HG02759 (cell line): ENCODE measurements around the gene MYH9.

ENCODE experiments used
- ATAC-seq: cut with Tn5 transposase; IDR thresholded peaks from one replicate; pipeline ENCODE4 v1.9.1; 2021; ENCODE audit warnings: mild to moderate bottlenecking, moderate library complexity; ENCODE audit not compliant: unreplicated experiment

Gene MYH9

GRCh38 chr22:36332623-36333332 lies 55.0 kb downstream of the MYH9 start:
- no peak for ATAC-seq

- ATAC-seq = peak; percentile 3
Observed at GRCh38 chr22:36331912-36332622, 55.7 kb downstream of the MYH9 start.

DNA sequence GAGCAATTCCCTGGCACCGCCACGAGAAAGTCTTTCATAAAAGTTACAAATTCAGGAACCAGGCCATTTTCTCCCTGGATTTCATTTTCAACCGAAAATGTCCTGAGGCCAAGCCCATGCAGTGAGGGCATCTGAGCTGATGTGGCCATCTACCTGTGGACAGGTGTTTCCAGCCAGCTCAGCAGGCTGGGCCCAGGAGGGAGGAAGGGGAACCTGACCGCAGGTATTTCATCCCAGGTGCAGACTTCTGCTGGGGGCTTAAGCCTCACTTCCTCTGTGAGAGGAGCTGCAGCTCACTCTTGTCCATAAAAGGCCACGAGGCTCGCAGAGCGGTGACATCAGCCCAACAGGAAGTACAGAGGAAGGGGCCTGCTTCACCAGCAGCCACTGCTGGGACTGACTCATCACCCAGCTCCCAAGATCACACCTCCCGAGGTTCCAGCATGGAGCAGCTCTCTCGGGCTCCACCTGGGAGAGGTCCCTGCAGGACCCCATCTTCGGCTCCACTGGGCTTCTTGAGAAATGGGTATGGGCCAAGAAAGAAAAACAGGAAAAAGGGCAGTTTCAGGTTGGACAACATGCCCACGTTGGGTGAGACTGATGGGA lies 56.4 kb downstream of the MYH9 start:
- ATAC-seq = peak; percentile 69

GRCh38 chr22:36330655-36331305 lies 57.0 kb downstream of the MYH9 start:
- ATAC-seq = no peak

- no peak for ATAC-seq
Observed at GRCh38 chr22:36330127-36330526, 57.6 kb downstream of the MYH9 start.

- ATAC-seq = no peak
Observed at GRCh38 chr22:36329254-36330078, 58.3 kb downstream of the MYH9 start.

DNA sequence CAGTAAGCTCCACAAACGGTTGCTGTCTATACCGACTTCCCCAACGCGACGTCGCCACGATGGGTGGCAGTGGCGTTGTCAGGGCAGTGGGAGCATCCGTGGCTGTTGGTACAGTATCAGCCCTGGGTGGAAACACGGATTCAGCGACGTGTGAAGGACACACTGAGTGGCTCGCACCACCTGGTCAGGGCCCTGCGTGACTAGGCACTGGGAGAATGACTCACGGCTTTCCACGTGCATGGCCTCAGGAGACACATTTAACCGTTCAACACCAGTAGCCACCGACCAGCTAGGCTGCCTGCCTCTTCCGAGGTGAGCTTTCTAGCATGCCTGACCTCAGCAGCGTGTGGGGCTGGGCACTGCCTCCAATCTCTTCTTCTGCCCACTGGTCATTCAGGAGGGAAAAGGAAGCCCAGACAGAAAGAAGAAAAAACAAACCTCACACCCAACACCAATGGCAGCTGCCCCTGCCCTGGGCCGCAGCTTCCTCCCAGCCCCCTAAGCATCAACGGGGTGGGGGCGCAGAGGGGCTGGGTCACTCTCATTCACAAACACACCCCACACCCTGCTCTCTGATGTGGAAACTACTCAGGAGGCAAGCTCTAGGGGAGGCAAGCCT lies 59.0 kb downstream of the MYH9 start:
- ATAC-seq = no peak

DNA sequence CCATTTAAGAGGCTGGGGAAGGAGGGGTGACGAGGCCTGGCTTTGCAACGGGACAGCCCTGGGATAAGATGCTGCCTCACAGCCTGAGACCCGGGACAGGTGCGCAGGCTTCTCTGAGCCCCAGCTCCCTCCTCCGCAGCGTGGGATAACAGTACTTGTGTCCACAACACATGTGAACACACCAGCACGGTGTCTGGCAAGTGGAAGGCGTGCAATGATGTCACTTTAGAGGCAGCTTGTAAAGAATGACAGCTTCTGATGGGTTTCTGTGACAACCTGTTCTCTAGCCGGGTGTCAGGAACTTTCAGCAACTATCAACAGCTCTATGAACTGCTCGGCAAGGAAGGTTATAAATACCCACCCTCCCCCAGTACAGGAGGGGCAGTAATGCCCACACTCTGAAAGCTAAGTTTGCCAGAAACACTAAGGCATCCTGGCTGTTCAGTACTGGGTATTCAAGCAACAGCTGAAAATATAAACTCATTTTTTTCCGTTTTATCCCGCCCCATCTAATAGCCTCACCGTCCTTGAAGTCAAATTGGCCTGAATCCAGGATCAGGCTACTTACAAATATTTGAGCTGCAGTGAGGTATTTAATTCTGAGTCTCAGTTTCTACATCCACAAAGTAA lies 59.7 kb downstream of the MYH9 start:
- ATAC-seq = no peak

DNA sequence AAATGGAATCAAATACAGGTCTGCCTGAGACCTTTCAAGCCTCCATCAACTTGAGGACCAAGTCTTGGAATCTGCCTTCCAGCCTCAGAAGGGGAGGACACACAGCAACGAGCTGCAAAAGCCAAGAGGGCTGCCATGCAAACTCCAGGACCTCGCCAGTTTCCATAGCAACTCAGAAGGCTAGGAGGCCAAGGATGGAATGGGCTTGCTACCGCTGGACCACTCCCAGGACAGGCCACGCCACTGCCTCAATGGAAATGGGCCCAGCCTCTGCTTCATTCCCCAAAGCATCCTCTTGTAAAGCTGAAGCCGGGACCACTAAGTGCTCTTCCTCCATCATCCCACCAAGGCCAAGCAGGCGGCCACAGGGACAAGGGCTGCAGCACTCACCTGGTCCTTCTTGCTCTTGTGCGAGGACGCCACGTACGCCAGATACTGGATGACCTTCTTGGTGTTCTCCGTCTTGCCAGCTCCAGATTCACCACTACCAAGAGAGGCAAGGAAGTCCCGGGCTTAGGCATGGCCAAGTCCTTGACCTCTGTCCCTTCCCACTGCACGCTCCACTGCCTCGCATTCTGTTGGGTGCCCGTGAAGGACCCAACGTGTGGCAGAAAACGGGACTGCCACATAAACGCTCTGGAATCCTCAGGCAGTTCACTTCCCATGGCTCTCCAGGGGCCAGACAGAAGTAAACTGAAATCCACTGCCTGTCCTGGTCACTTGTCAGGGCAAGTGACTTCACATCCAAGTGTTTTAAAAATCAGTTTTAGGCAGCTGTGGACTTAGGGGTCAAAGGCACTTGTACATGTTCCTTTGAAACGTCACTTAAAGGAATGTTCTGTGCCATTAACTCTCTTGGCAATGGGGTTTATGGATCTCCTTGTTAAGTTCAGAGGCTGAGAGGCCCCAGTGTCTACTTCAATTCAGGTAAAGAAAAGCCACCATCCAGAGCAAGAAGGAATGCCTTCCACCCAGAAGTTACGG lies 61.3 kb downstream of the MYH9 start:
- no peak for ATAC-seq

DNA sequence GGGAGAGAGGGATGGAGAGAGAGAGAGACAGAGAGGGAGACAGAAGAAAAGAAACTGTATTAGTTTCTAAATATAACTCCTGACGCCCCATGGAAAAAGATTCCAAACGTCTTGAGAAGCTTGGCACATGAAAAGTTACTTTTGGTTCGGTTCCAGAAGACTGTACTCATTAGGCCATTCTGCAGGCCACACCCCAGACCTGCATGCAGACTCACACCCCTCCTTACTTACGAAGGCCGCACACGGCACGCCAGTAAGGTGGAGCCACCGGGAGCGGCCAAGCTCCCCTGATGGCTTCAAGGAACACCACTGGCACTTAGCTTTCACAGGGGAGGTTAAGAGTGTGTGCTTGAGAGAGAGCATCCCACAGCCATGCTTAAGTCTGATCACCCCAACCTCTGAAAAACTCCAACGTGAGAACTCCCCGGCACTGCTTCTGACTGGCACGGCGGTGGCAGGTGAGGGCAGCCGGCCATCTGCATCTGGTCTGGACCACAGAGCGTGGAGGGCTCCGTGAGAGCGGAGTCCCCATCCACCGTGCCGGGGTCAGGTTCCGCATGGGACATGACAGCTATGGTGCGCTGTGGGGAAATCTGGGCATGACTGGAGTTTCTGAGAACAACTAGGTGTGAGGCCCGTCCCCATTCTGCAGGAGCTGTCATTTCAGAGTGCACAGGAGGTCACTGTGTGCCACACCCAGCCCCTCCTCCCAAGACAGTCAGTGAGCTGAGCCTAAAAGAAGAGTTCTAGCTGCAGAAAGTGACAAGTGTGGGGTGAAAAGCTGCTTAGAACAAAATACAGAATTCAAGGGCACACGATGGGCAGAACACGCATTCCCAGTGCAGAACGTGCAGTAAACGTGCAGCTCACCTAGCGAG lies 62.4 kb downstream of the MYH9 start:
- ATAC-seq = no peak

DNA sequence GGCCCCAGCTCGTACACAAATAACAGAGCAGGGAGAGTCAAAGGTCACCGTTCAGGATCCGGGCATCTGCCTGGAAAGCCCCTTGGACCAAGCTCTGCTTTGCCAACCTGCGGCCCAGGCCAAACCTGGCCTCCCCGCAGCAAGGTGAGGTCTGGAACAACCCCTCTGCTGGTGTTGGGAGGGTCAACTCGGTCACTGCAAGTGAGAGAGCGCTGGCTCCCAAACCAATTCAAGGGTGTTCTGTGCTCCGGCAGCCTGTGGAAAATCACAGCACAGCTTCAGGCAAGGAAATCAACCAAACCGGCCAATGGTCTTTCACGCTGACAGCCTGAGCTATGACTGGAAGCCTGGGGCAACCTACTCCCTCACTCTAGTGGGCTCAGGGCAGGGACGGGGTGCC lies 63.4 kb downstream of the MYH9 start:
- no peak for ATAC-seq

- ATAC-seq = no peak
Observed at GRCh38 chr22:36323855-36324331, 63.9 kb downstream of the MYH9 start.

DNA sequence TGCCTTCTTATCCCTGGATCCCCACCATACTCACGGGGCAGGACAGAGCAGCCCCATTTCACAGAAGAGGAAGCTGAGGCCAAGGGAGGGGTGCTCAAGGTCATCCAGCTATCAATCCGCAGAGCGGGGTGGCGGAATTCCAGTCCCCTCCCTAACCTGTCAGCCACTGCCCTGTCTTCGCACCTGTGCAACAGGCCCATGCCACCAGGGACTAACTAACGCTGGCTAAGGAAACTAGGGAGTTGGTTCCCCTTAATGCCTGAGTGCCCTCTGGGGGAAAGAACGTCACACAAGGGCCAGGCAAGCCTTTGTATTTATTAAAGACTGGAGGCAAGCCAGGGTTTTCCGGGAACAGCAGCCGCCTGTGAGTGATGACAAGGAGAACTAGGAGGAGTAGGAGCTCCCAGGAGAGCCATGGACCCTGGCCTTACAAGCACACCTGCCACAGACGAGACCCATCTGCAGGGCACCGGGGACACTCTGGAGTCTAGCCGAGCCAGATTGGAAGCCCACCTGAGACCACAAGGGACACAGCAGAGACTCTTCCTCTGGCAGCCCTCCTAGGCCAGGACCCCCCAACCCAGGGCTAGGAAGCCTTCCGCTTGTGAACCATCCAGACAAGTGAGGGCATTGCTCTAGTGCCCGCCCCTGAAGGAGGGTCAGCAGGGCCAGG lies 64.4 kb downstream of the MYH9 start:
- ATAC-seq = no peak

- ATAC-seq = no peak
Observed at GRCh38 chr22:36322602-36322915, 65.2 kb downstream of the MYH9 start.

DNA sequence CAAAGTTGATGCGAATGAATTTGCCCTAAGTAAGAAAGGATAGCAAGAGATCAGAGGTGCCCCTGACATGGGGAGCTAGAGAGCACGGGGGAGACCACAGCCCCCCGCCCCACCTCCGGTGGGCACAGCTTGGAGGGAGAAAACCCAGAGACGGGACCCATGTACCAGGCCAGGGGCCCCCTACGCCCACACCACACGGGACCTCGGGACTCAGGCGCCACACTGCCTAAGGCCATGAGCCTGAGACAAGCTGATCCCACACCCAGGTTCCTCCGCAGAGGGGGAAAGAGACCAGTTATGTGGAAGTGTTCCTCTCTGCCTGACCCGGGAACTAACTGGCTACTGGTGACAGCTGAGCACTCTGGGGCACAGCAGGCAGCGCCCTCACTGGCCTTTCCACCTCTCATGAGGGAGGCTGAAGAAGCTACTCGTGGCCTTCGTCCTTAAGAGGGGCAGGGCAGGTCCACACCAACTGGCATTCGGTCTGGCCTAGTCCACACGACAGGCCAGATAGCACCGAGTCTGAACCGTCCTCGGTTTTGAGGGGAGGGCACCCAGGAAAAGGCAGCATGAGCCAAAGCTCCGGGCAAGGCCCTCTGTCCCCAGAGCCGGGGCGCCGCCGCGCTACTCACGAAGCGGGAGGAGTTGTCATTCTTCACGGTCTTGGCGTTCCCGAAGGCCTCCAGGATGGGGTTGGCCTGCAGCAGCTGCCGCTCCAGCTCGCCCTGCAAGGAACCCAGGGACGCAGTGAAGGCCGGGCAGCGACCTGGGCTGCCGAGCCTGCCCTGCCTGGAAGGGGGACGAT lies 65.8 kb downstream of the MYH9 start:
- no peak for ATAC-seq

GRCh38 chr22:36320553-36320952 lies 67.2 kb downstream of the MYH9 start:
- ATAC-seq = no peak
